ENCODE results near the gene TTC34. TPM values are rescaled to one million over a fixed set of nuclear protein-coding genes. Genes with fewer than 3 reads are reported as not detected.

Gene TTC34
- total RNA-seq, 2 donors from 2014 or later = under 0.01 to 0.52 TPM

DNA sequence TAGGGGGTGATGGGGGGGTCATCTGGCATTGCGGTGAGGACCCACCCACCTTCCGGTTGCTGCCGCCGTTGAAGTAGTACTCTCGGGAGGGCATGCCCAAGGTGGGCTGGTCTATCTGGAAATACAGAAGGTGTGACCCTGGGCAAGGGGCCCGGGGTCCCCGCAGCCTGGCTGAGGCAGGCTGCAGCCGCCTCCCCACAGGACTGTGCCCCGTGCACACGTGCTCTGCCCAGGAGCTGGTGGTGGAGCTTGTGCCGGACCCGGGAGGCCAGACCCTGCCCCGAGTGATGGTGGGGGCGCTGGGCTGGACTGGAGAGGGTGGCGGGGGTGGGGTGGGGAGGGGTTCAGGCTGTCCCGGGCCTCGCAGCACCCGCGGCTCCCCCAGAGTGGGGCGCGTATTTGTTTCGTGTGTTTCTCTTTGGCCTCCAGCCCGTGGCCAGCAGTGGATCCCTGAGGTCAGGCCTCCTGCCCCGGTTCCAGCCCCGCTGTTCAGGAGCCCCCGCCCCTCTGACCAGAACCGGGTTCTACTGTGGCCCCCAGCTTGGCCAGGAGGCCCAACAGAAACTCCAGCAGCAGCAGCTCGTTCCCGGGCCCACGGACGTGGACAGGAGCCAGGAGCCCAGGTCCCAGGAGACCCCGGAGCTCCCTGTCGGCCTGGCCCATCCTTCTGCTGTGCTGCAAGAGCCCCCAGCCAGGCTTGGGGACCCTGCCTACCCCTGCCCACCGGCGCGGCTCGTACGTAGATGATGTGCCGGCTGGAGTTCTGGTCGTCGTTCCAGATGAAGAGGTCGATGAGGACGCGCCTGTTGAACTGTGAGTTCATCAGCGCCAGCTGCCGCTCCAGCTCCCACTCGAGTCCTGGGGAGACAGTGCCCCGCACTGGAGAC, 195.7 kb downstream of the TTC34 start:
- no peaks in the 10 kb centered on the region for H3K27me3 ChIP-seq
- intact Hi-C loops (cut with DNase I) = no loop called here
- H3K9me3 ChIP-seq = no peaks in the 10 kb centered on the region
- no peaks in the 10 kb centered on the region for H3K4me1 ChIP-seq
- WGBS, 2 donors = 76 to 85% methylated on average over 10 to 33 of the region's 48 CpGs
- DNase-seq (peak in 1 of 4 donors; percentile 9), ATAC-seq (no peak)
- TF ChIP-seq, protein P1, sequence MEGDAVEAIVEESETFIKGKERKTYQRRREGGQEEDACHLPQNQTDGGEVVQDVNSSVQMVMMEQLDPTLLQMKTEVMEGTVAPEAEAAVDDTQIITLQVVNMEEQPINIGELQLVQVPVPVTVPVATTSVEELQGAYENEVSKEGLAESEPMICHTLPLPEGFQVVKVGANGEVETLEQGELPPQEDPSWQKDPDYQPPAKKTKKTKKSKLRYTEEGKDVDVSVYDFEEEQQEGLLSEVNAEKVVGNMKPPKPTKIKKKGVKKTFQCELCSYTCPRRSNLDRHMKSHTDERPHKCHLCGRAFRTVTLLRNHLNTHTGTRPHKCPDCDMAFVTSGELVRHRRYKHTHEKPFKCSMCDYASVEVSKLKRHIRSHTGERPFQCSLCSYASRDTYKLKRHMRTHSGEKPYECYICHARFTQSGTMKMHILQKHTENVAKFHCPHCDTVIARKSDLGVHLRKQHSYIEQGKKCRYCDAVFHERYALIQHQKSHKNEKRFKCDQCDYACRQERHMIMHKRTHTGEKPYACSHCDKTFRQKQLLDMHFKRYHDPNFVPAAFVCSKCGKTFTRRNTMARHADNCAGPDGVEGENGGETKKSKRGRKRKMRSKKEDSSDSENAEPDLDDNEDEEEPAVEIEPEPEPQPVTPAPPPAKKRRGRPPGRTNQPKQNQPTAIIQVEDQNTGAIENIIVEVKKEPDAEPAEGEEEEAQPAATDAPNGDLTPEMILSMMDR (IDR thresholded peaks at IDR 0.05) = no peak
- no peak for TF ChIP-seq POLR2A (IDR thresholded peaks at IDR 0.05)
- H3K4me3 ChIP-seq = no peak overlapping the region
- H3K36me3 ChIP-seq (replicated peaks in 1 of 2; ENCODE audit: insufficient read depth in 1 of 2, low read depth in 2 of 2) = no peaks in the 10 kb centered on the region
- no peak overlapping the region for H3K27ac ChIP-seq

DNA sequence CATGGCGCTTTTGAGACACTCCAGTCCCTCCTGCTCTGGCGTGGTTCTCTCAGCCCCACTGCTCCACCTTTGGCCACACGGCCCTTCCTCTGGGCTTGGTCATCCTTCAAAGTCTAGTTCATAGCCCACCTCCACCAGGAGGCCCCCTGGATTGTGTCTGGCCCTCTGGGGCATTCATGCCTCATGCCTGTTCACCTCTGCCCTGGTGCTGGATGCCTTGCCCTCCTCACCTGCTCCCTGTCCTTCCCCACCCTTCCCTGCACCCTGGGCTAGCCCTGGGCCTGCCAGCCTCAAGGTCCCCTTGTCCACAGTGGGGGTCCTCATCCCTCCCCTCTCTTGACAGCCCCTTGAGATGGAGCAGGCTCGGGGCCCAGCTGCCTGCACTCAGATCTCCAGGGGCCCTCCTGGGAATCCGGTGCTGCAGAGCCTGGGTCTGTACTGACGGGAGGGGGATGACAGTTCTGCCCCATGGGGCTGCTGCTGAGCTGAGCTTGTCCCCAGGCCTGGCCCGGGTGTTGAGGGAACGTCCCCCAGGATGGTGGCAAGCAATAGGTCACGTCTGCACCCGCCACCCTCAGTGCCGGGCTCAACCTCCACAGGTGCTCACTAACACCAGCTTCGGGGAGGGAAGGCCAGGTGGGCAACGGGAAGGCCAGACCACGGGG, 196.5 kb downstream of the TTC34 start:
- no peak for ATAC-seq
- WGBS, 2 donors = 60 to 75% methylated on average over 3 to 14 of the region's 14 CpGs
- TF ChIP-seq, protein P1 (IDR thresholded peaks at IDR 0.05) = no peak
- TF ChIP-seq POLR2A (IDR thresholded peaks at IDR 0.05) = no peak
- Histone ChIP-seq H3K4me1 (no peaks in the 10 kb centered on the region), H3K9me3 (no peaks in the 10 kb centered on the region), H3K4me3 (no peak overlapping the region), H3K27ac (no peak overlapping the region), H3K27me3 (no peaks in the 10 kb centered on the region), H3K36me3 (replicated peaks in 1 of 2; ENCODE audit: insufficient read depth in 1 of 2, low read depth in 2 of 2) (no peaks in the 10 kb centered on the region)
- intact Hi-C loops (cut with DNase I) = no loop called here
- DNase-seq = no peak

DNA sequence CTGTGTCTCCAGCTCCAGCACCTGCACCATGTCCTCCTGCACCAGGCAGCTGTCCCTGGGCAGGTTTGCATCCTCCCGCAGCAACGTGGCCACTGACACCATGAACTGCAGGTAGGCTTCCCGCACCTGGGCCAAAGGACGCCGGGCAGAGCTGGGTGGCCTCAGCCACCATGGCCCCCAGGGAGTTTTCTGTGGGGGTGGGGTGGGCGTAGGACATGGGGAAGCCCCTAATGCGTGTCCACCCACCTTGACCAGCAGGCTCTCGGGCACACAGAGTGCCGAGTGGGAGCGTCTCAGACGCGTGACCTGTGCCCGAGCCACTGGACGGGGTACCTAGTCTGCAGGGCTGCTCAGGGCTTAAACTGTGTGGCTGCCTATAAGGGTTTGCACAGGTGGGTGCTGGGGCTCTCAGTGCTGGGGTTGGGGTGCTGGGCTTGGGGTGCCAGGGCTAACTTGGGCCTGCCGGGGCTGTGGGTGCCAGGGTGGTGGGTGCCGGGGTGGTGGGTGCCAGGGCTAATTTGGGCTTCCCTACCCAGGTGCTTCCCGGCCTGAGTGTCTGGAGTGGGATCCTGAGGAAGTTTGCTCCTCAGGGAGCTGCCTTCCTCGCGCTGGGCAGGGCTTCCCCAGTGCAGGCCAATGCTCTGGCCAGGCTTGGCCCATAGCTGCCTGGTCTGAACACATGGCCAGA, 197.2 kb downstream of the TTC34 start:
- H3K27ac ChIP-seq = no peak overlapping the region
- no peak for TF ChIP-seq POLR2A (IDR thresholded peaks at IDR 0.05)
- TF ChIP-seq, protein P1 (IDR thresholded peaks at IDR 0.05) = no peak
- DNase-seq (no peak), ATAC-seq (no peak)
- intact Hi-C loops (cut with DNase I) = no loop called here
- no peaks in the 10 kb centered on the region for H3K36me3 ChIP-seq (replicated peaks in 1 of 2; ENCODE audit: insufficient read depth in 1 of 2, low read depth in 2 of 2)
- no peaks in the 10 kb centered on the region for H3K27me3 ChIP-seq
- no peaks in the 10 kb centered on the region for H3K9me3 ChIP-seq
- H3K4me3 ChIP-seq = no peak overlapping the region
- 60 to 80% methylated on average over 2 to 19 of the region's 19 CpGs for WGBS, 2 donors
- H3K4me1 ChIP-seq = no peaks in the 10 kb centered on the region

DNA sequence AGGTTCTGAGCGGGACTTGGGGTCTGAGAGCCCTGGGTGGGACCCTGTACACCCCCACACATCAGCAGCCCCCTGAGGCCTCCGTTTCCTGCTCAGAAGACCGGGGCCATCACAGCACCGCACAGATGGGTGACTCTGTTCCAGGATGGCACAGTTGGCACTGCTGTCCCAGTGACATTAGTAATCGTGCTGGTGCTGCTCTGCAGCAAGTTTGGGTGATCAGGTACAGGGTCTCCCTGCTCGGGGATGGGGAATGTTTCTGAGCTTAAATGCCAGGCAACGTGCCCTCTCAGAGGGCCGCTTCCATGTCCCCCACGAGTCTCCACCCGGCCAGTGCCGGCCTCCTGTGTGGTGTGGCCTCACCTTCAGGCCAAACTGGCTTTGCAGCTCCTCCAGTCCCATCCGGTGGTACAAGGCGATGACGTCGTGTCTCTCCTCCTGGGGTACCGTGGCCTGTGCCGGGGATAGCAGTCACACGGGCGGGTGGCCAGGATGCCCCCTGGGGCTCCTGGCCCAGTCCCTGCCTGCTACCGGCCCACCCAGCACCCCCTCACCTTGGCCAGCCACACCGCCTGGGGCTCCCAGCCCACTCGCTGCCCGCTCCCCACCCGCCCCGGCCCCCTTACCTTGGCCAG, 197.9 kb downstream of the TTC34 start:
- Histone ChIP-seq H3K9me3 (no peaks in the 10 kb centered on the region), H3K36me3 (replicated peaks in 1 of 2; ENCODE audit: insufficient read depth in 1 of 2, low read depth in 2 of 2) (no peaks in the 10 kb centered on the region), H3K27me3 (no peaks in the 10 kb centered on the region), H3K4me1 (no peaks in the 10 kb centered on the region), H3K27ac (no peak overlapping the region), H3K4me3 (no peak overlapping the region)
- ATAC-seq (no peak), DNase-seq (no peak)
- intact Hi-C loops (cut with DNase I) = no loop called here
- TF ChIP-seq, protein P1 (IDR thresholded peaks at IDR 0.05) = no peak
- TF ChIP-seq POLR2A (IDR thresholded peaks at IDR 0.05) = no peak
- 51 to 61% methylated on average over 12 to 19 of the region's 25 CpGs for WGBS, 2 donors
